ENCODE measurements around the gene ACSF3. TPM values are rescaled to one million over a fixed set of nuclear protein-coding genes. Genes with fewer than 3 reads are reported as not detected.

Gene ACSF3
- total RNA-seq, 2 experiments from 2014 or later = 53.0 to 53.7 TPM

GRCh38 chr16:89199241-89200123 lies 105.8 kb downstream of the ACSF3 start:
- Mint-ChIP-seq H3K4me3 (no peak overlapping the region), H3K27me3 (peaks cover 32% of the 10 kb centered on the region), H3K27ac (no peak overlapping the region), H3K4me1 (peaks cover 6% of the 10 kb centered on the region), H3K36me3 (no peaks in the 10 kb centered on the region), H3K9me3 (no peaks in the 10 kb centered on the region)
- ATAC-seq (ENCODE audit: low read depth) = no peak
- POLR2A ChIA-PET = no interaction called here
- no peak for DNase-seq

DNA sequence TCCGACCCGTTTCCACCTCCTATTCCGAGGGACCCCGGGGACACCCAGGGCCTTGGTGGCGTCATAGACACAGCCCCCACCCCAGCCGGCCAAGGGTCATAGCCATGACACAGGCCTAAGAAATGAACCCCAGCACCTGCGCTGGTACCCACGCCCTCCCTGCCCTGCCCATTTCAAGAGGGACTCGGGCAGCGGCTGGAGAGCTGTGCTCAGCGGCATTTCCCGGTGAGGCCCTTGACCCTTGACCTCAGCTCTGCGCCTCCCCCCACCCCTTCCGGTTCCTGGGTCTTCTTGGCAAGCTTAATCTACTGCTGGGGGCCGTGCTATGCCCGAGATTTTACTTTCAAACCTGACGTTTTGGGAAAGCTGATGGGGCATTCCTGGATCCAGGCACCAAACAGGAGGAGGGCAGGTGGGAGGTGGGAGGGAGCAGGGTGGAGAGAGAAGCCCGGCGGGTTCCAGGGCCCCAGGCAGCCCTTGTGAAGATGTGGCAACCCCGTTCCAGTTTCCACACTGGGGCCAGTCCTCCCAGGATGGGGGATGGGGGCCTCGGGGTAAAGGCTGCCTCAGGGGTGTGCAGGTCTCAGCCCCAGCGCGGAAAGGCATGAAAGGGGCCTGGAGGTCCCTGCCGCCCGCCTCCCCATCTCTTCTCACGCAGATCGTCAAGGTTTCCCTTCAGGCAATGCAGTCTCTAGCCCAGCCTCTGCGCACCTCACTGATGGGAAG lies 106.6 kb downstream of the ACSF3 start, which contains the start of gene SLC22A31:
Gene SLC22A31, minus strand, starts transcription at position 414 of the 726 bp plus-strand sequence. Its CDS starts 36 bp downstream, at position 378.
- Mint-ChIP-seq H3K4me3 (no peak within 1 kb of the TSS), H3K36me3 (no peaks in the 10 kb centered on the region), H3K4me1 (peaks cover 6% of the 10 kb centered on the region), H3K27me3 (peaks cover 39% of the 10 kb centered on the region), H3K9me3 (no peaks in the 10 kb centered on the region), H3K27ac (no peak within 1 kb of the TSS)
- no peak for DNase-seq
- POLR2A ChIA-PET = no interaction called here
- ATAC-seq (ENCODE audit: low read depth) = no peak

DNA sequence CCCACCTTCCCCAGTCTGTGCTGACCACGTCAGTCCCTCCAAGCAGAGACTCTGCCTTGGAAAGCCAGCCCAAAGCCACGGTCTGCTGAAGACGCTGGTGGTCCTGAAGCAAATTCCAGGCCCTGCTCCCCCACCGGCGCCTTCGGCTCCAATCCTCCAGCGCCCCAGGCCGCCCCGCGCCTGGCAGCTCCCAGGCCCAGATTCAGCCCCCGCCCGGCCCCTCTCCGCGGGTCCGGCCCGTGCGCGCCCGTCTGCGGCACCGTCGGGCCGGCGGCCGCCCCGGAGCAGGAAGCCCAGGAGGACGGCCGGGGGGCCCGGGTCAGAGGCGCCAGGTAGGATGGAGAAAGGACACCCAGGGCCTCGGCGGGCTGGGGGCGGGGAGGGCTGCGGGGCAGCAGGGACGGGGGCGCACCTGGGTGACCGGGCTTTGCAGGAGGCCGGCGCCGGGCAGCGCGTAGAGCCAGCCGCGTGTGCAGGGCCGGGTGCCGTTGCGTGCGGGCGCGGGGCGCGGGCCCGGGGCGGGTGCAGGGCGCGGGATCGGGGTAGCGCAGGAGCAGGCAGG lies 107.3 kb downstream of the ACSF3 start:
- peak; percentile 43 for DNase-seq
- no peak for ATAC-seq (ENCODE audit: low read depth)
- POLR2A ChIA-PET = interaction anchor here (1.2 kb wide), 1 partner anchor 389 kb away, joined by 4 read pairs; the partner anchor contains the start of gene APRT
- H3K4me1 Mint-ChIP-seq = peaks cover 6% of the 10 kb centered on the region
- H3K4me3 Mint-ChIP-seq = no peak overlapping the region
- no peak overlapping the region for H3K27ac Mint-ChIP-seq
- H3K36me3 Mint-ChIP-seq = no peaks in the 10 kb centered on the region
- H3K9me3 Mint-ChIP-seq = no peaks in the 10 kb centered on the region
- H3K27me3 Mint-ChIP-seq = peaks cover 39% of the 10 kb centered on the region

GRCh38 chr16:89201439-89202377 lies 108.1 kb downstream of the ACSF3 start:
- POLR2A ChIA-PET = interaction anchor here (1.2 kb wide), 1 partner anchor 389 kb away, joined by 4 read pairs; the partner anchor contains the start of gene APRT
- peak; percentile 75 for ATAC-seq (ENCODE audit: low read depth)
- no peak overlapping the region for H3K27ac Mint-ChIP-seq
- H3K36me3 Mint-ChIP-seq = no peaks in the 10 kb centered on the region
- H3K4me1 Mint-ChIP-seq = peaks cover 6% of the 10 kb centered on the region
- peak overlapping the region; percentile 30 for H3K4me3 Mint-ChIP-seq
- peaks cover 42% of the 10 kb centered on the region for H3K27me3 Mint-ChIP-seq
- H3K9me3 Mint-ChIP-seq = no peaks in the 10 kb centered on the region
- peak; percentile 80 for DNase-seq

DNA sequence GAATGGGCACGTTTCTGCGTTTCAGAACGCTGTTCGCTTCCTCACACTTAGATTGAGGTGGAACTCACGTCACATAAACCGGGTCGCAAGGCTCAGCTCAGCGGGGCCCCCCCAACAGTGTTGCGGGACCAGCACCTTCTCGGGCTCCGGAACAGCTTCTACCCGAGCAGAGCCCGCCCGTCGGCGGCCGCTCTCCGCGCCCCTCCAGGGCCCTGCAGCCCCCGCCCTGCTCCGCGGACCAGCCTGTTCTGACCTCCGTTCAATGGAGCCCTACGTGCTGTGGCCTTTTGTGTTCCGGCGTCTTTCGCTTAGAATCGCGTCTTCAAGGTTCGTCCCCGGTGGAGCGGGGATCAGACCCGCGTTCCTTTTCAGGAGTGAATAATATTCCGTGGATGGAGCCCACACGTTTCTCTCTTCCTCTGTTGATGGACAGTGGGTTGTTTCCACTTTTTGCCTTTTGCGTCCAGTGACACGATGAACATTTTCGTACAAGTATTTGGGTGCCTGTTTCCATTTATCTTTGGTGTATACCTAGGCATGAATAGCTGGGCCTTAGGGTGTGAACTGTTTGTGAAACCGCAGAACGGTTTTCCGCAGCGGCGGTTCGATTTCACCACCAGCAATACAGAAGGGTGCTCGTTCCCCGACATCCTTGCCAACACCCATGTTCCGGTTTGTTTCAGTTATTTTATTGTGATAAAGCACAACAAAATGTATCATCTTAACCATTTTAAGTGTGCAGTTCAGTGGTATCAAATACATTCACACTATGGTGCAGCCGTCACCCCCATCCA lies 109.0 kb downstream of the ACSF3 start:
- no peak overlapping the region for H3K27ac Mint-ChIP-seq
- H3K4me3 Mint-ChIP-seq = peak overlapping the region; percentile 30
- ATAC-seq (ENCODE audit: low read depth) (no peak), DNase-seq (no peak)
- no peaks in the 10 kb centered on the region for H3K36me3 Mint-ChIP-seq
- H3K9me3 Mint-ChIP-seq = no peaks in the 10 kb centered on the region
- H3K4me1 Mint-ChIP-seq = peaks cover 6% of the 10 kb centered on the region
- POLR2A ChIA-PET = no interaction called here
- H3K27me3 Mint-ChIP-seq = peaks cover 43% of the 10 kb centered on the region

Other genes with a start within 250 kb of the ACSF3 start
- 10 to 100 TPM; 50.9 to 51.8 TPM for gene GALNS, start 236.9 kb upstream of the ACSF3 start, total RNA-seq
- 10 to 100 TPM; 47.4 to 50.9 TPM for gene TRAPPC2L, start 236.7 kb upstream of the ACSF3 start, total RNA-seq
- not detected for gene PABPN1L, start 227.2 kb upstream of the ACSF3 start, total RNA-seq
- gene CBFA2T3, start 116.6 kb upstream of the ACSF3 start, total RNA-seq = under 1 TPM; 0.08 to 0.26 TPM
- gene CDH15, start 77.9 kb downstream of the ACSF3 start, total RNA-seq = not detected
- gene SLC22A31, start 106.7 kb downstream of the ACSF3 start, total RNA-seq = under 1 TPM; 0.25 to 0.34 TPM
- 10 to 100 TPM in 1 of 2 experiments, 1 to 10 TPM in 1; 9.0 to 10.4 TPM for gene ZNF778, start 123.9 kb downstream of the ACSF3 start, total RNA-seq

Measured in activated naive CD8-positive, alpha-beta T cell treated with anti-CD3 and anti-CD28 coated beads, Interleukin-2, amount 10 ng/mL, durations not matched to agents 7 days and 5 days (primary cell).